Liver (tissue), 9 donors: ENCODE data around the gene COL15A1. TPM values are rescaled to one million over a fixed set of nuclear protein-coding genes. Genes with fewer than 3 reads are reported as not detected.

Source experiments
- DNase-seq: peaks from one replicate; pipeline ENCODE4 v3.0.0-alpha.2; 2017; ENCODE audit warnings: low spot score
- H3K27ac ChIP-seq, 2 donors: one replicate each; pipeline ENCODE4 v1.7.0; 2013; ENCODE audit warnings: inconsistent platforms in 2 of 2, low read length in 2 of 2, control low read depth in 1 of 2, low read depth in 1 of 2, mild to moderate bottlenecking in 1 of 2
- H3K27me3 ChIP-seq, 4 donors: one replicate each; pipeline versions ENCODE4 v1.6.1 to v1.7.0; 2013; ENCODE audit warnings: low read length in 3 of 4, inconsistent platforms in 1 of 4, mild to moderate bottlenecking in 1 of 4, moderate library complexity in 1 of 4; ENCODE audit not compliant: control insufficient read depth in 4 of 4, insufficient read depth in 4 of 4
- H3K36me3 ChIP-seq, 4 donors: one replicate each; pipeline versions ENCODE4 v1.6.1 to v1.7.0; 2013; ENCODE audit warnings: low read length in 3 of 4, mild to moderate bottlenecking in 3 of 4, low read depth in 1 of 4, moderate library complexity in 1 of 4; ENCODE audit not compliant: control insufficient read depth in 4 of 4, insufficient read depth in 3 of 4
- H3K4me1 ChIP-seq, 4 donors: one replicate each; pipeline versions ENCODE4 v1.6.1 to v1.7.0; 2013; ENCODE audit warnings: low read length in 3 of 4, mild to moderate bottlenecking in 3 of 4, moderate library complexity in 1 of 4; ENCODE audit not compliant: control insufficient read depth in 4 of 4, insufficient read depth in 4 of 4
- H3K4me3 ChIP-seq, 3 donors: one replicate each; pipeline versions ENCODE4 v1.6.1 to v1.7.0; 2013; ENCODE audit warnings: low read length in 3 of 3, control low read depth in 1 of 3, low read depth in 1 of 3, mild to moderate bottlenecking in 1 of 3
- H3K9ac ChIP-seq, 2 donors: one replicate each; pipeline ENCODE4 v1.7.0; 2013; ENCODE audit warnings: low read length in 2 of 2, mild to moderate bottlenecking in 2 of 2, moderate library complexity in 2 of 2, control low read depth in 1 of 2, low read depth in 1 of 2
- H3K9me3 ChIP-seq, 4 donors: one replicate each; pipeline versions ENCODE4 v1.6.1 to v1.7.0; 2013; ENCODE audit warnings: low read length in 3 of 4; ENCODE audit not compliant: control insufficient read depth in 4 of 4
- GABPA ChIP-seq, 2 donors: IDR thresholded peaks in 1 of 2; conservative IDR thresholded peaks in 1 of 2; 2 replicates each; pipeline ENCODE4 v1.6.1; 2016; ENCODE audit warnings: antibody characterized with exemption in 2 of 2, mild to moderate bottlenecking in 1 of 2, moderate library complexity in 1 of 2
- ZBTB33 ChIP-seq: IDR thresholded peaks from 2 replicates; pipeline ENCODE4 v1.6.1; 2016; ENCODE audit warnings: antibody characterized with exemption
- WGBS: extraction: QIAGEN DNeasy Blood & Tissue Kit; methylation state at CpG from one replicate; pipeline ENCODE4 v1.1.7; 2013; 5-methylcytosine and 5-hydroxymethylcytosine counted together
- polyA plus RNA-seq, 2 donors: library from polyadenylated mRNA; stranded (reverse) in 1 of 2; unstranded in 1 of 2; fragments of 200-250 nt in 1 of 2; fragments of >200 nt in 1 of 2; fragmentation: Nextera tagmentation in 1 of 2; extraction: Ambion mirVana in 1 of 2; gene quantifications; one replicate each; pipeline versions ENCODE4 v1.2.1 to v1.2.3, GENCODE V29; 2013 to 2015
- total RNA-seq, 2 donors: library from RNA; depleted of rRNA; stranded (reverse); fragments of >200 nt; gene quantifications; one replicate each; pipeline ENCODE4 v1.2.3, GENCODE V29; 2014
- TF ChIP-seq, protein P1 (sequence below): IDR thresholded peaks from 2 replicates; pipeline ENCODE4 v1.6.1; 2016; ENCODE audit warnings: antibody characterized with exemption, mild to moderate bottlenecking
- TF ChIP-seq, protein P2 (sequence below): IDR thresholded peaks from 2 replicates; pipeline ENCODE4 v1.6.1; 2016; ENCODE audit warnings: antibody characterized with exemption
- TF ChIP-seq, protein P3 (sequence below): IDR thresholded peaks from 2 replicates; pipeline ENCODE4 v1.6.1; 2016; ENCODE audit warnings: antibody characterized with exemption
- donor health status: healthy.
- donor health status: healthy.
- donor health status: healthy.
- donor health status: healthy.
- donor health status: healthy.

Gene COL15A1
- total and polyA plus RNA-seq, 4 donors, result 0.10 to 0.42 (median 0.24) TPM

DNA sequence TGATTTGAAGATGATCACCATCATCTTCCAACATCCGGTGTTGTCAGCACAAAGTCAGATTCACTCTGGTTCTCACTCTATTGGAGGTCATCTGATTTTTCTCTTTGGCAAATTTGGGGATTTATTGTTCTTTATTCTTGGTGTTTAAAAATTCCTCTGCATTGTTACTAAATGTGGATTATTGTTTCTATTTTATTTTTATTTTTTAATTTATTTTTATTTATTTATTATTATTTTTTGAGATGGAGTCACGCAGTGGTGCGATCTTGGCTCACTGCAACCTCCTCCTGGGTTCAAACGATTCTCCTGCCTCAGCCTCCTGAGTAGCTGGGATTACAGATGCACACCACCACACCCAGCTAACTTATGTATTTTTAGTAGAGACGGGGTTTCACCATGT is 88.3 kb downstream of the COL15A1 start:
- 89% methylated on average over 5 of the region's 5 CpGs for WGBS
- DNase-seq, result no peak
- Histone ChIP-seq H3K27ac (no peak overlapping the region), H3K36me3 (no peaks in the 10 kb centered on the region), H3K4me1 (no peaks in the 10 kb centered on the region), H3K9ac (no peak overlapping the region), H3K27me3 (no peaks in the 10 kb centered on the region), H3K9me3 (no peaks in the 10 kb centered on the region), H3K4me3 (no peak overlapping the region)
- TF ChIP-seq, protein P1, sequence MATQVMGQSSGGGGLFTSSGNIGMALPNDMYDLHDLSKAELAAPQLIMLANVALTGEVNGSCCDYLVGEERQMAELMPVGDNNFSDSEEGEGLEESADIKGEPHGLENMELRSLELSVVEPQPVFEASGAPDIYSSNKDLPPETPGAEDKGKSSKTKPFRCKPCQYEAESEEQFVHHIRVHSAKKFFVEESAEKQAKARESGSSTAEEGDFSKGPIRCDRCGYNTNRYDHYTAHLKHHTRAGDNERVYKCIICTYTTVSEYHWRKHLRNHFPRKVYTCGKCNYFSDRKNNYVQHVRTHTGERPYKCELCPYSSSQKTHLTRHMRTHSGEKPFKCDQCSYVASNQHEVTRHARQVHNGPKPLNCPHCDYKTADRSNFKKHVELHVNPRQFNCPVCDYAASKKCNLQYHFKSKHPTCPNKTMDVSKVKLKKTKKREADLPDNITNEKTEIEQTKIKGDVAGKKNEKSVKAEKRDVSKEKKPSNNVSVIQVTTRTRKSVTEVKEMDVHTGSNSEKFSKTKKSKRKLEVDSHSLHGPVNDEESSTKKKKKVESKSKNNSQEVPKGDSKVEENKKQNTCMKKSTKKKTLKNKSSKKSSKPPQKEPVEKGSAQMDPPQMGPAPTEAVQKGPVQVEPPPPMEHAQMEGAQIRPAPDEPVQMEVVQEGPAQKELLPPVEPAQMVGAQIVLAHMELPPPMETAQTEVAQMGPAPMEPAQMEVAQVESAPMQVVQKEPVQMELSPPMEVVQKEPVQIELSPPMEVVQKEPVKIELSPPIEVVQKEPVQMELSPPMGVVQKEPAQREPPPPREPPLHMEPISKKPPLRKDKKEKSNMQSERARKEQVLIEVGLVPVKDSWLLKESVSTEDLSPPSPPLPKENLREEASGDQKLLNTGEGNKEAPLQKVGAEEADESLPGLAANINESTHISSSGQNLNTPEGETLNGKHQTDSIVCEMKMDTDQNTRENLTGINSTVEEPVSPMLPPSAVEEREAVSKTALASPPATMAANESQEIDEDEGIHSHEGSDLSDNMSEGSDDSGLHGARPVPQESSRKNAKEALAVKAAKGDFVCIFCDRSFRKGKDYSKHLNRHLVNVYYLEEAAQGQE, result no peak
- TF ChIP-seq, protein P2, sequence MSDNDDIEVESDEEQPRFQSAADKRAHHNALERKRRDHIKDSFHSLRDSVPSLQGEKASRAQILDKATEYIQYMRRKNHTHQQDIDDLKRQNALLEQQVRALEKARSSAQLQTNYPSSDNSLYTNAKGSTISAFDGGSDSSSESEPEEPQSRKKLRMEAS, result no peak

DNA sequence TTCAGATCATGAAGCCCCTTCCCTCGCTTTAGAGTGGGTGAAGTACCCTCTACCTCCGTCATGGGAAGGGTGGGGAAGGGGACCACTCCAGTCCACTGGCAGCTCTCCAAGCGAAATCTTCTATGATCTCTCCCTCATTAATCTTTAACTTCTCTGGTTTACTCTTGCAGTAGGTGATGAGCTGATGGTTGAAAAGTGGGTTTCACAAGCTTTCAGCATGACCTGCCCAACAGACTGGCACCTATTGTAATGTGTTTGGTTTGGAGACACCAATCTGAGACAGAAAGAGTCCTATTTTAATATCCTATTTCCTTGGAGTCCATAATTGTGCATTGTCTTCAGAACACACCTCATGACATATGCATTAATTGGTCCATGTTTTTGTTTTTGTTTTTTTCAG is 90.4 kb downstream of the COL15A1 start:
- H3K27me3 ChIP-seq, result no peaks in the 10 kb centered on the region
- no peaks in the 10 kb centered on the region for H3K36me3 ChIP-seq
- WGBS, result 68% methylated on average over 3 of the region's 3 CpGs
- no peak overlapping the region for H3K27ac ChIP-seq
- H3K4me3 ChIP-seq, result no peak overlapping the region
- no peaks in the 10 kb centered on the region for H3K9me3 ChIP-seq
- no peak overlapping the region for H3K9ac ChIP-seq
- TF ChIP-seq, protein P2, result no peak
- TF ChIP-seq, protein P3, sequence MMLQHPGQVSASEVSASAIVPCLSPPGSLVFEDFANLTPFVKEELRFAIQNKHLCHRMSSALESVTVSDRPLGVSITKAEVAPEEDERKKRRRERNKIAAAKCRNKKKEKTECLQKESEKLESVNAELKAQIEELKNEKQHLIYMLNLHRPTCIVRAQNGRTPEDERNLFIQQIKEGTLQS, result no peak
- TF ChIP-seq GABPA (IDR thresholded peaks at IDR 0.05 in 1 of 2, conservative IDR thresholded peaks at IDR 0.05 in 1 of 2) (no peak), ZBTB33 (no peak)
- TF ChIP-seq, protein P1, result no peak
- DNase-seq, result no peak
- H3K4me1 ChIP-seq, result no peaks in the 10 kb centered on the region
